AG04449 (cell line): ENCODE data around the gene CLN6.

Source experiments
- CTCF ChIA-PET: fragments of 350-600 bp; formaldehyde crosslinking; extraction: SDS; loops from one replicate; lab custom pipeline; 2021; ENCODE audit warnings: antibody characterized with exemption; lab: Yijun Ruan, JAX
- POLR2A ChIA-PET: fragments of 400-600, 350-600 bp; formaldehyde crosslinking; extraction: SDS; loops from one replicate; lab custom pipeline; 2020; ENCODE audit warnings: antibody characterized with exemption, inconsistent platforms; lab: Yijun Ruan, JAX
- DNase-seq: peaks from one replicate; pipeline ENCODE4 v3.0.0-alpha.2; 2010; ENCODE audit warnings: low read depth, low spot score
- H3K4me3 ChIP-seq: 2 replicates; pipeline ENCODE4 v1.5.1; 2011; ENCODE audit warnings: low read depth, mild to moderate bottlenecking, control low read depth, low read length
- CTCF ChIP-seq: IDR thresholded peaks from one replicate; pipeline ENCODE4 v1.5.1; 2011; ENCODE audit warnings: mild to moderate bottlenecking, moderate library complexity, low read length, control low read depth, inconsistent platforms; ENCODE audit not compliant: insufficient read depth; ENCODE audit errors: missing control alignments

CLN6 gene

GRCh38 chr15:68234060-68234459, 4.5 kb upstream of the CLN6 start:
- H3K4me3 ChIP-seq = no peak overlapping the region
- no peak for TF ChIP-seq CTCF
- POLR2A ChIA-PET = no interaction called here
- DNase-seq = no peak
- CTCF ChIA-PET = no interaction called here

GRCh38 chr15:68232937-68233336, 3.4 kb upstream of the CLN6 start:
- no peak overlapping the region for H3K4me3 ChIP-seq
- TF ChIP-seq CTCF = no peak
- ChIA-PET POLR2A (no interaction called here), CTCF (interaction anchor here (7.0 kb wide), 1 partner anchor 20 kb away, joined by 27 read pairs; no protein-coding TSS in a partner anchor)
- no peak for DNase-seq

GRCh38 chr15:68232449-68232848, 2.9 kb upstream of the CLN6 start:
- POLR2A ChIA-PET = interaction anchor here (0.5 kb wide), 1 partner anchor 51 kb away, joined by 3 read pairs; no protein-coding TSS in a partner anchor
- no peak overlapping the region for H3K4me3 ChIP-seq
- CTCF ChIA-PET = interaction anchor here (7.0 kb wide), 1 partner anchor 21 kb away, joined by 27 read pairs; no protein-coding TSS in a partner anchor
- no peak for DNase-seq
- TF ChIP-seq CTCF = no peak

- no peak overlapping the region for H3K4me3 ChIP-seq
- ChIA-PET POLR2A (interaction anchor here (1.0 kb wide), 1 partner anchor 46 kb away, joined by 4 read pairs; the partner anchor contains the start of gene FEM1B), CTCF (interaction anchor here (1.3 to 7.0 kb wide), 2 partner anchors 12 to 22 kb away, joined by 4 to 27 read pairs; no protein-coding TSS in a partner anchor)
- DNase-seq = no peak
- no peak for TF ChIP-seq CTCF
Observed at GRCh38 chr15:68231102-68231818, 1.7 kb upstream of the CLN6 start.

- no peak for TF ChIP-seq CTCF
- no peak for DNase-seq
- peak overlapping the region; percentile 75 for H3K4me3 ChIP-seq
- POLR2A ChIA-PET = interaction anchor here (1.0 to 1.3 kb wide), 2 partner anchors 47 kb away, joined by 4 to 5 read pairs; partner anchors contain the start of gene FEM1B
- CTCF ChIA-PET = interaction anchor here (1.0 to 7.0 kb wide), 3 partner anchors 10 to 23 kb away, joined by 3 to 27 read pairs (median 4); no protein-coding TSS in a partner anchor
Observed at GRCh38 chr15:68230157-68231100, 901 bp upstream of the CLN6 start.

- ChIA-PET CTCF (interaction anchor here (5.6 to 7.0 kb wide), 2 partner anchors 18 to 24 kb away, joined by 27 to 40 read pairs; no protein-coding TSS in a partner anchor), POLR2A (no interaction called here)
- no peak for DNase-seq
- TF ChIP-seq CTCF = no peak
- H3K4me3 ChIP-seq = peak overlapping the region; percentile 77
Observed at GRCh38 chr15:68228971-68229385, 550 bp downstream of the CLN6 start.
